Duodenal mucosa (tissue), 2 donors: ENCODE results near the gene SLC16A3.

Experiments used
- H3K27ac ChIP-seq: one replicate; pipeline ENCODE4 v1.7.0; 2013; ENCODE audit warnings: low read depth, low read length
- H3K27me3 ChIP-seq, 2 donors: one replicate each; pipeline ENCODE4 v1.7.0; 2013; ENCODE audit warnings: low read length in 2 of 2, control low read depth in 1 of 2; ENCODE audit not compliant: insufficient read depth in 2 of 2, control insufficient read depth in 1 of 2
- H3K36me3 ChIP-seq, 2 donors: one replicate each; pipeline ENCODE4 v1.7.0; 2013; ENCODE audit warnings: low read length in 2 of 2, control low read depth in 1 of 2; ENCODE audit not compliant: insufficient read depth in 2 of 2, control insufficient read depth in 1 of 2
- H3K4me1 ChIP-seq, 2 donors: one replicate each; pipeline ENCODE4 v1.7.0; 2013; ENCODE audit warnings: low read length in 2 of 2, control low read depth in 1 of 2; ENCODE audit not compliant: insufficient read depth in 2 of 2, control insufficient read depth in 1 of 2
- H3K4me3 ChIP-seq, 2 donors: one replicate each; pipeline ENCODE4 v1.7.0; 2013; ENCODE audit warnings: low read length in 2 of 2, low read depth in 1 of 2
- H3K9ac ChIP-seq, 2 donors: one replicate each; pipeline ENCODE4 v1.7.0; 2013; ENCODE audit warnings: low read length in 2 of 2, low read depth in 1 of 2
- H3K9me3 ChIP-seq, 2 donors: one replicate each; pipeline ENCODE4 v1.7.0; 2013; ENCODE audit warnings: low read length in 2 of 2, control low read depth in 1 of 2; ENCODE audit not compliant: control insufficient read depth in 1 of 2

SLC16A3 gene

GRCh38 chr17:82223517-82223916, 5.3 kb upstream of the SLC16A3 start:
- Histone ChIP-seq H3K4me1 (peaks cover 0 to 4% of the 10 kb centered on the region in 2 donors), H3K36me3 (no peaks in the 10 kb centered on the region), H3K9me3 (no peaks in the 10 kb centered on the region), H3K27me3 (no peaks in the 10 kb centered on the region), H3K4me3 (no peak overlapping the region), H3K27ac (no peak overlapping the region), H3K9ac (no peak overlapping the region)

GRCh38 chr17:82224666-82225065, 4.2 kb upstream of the SLC16A3 start:
- H3K4me3 ChIP-seq: no peak overlapping the region
- no peaks in the 10 kb centered on the region for H3K27me3 ChIP-seq
- peaks cover 2 to 9% of the 10 kb centered on the region in 2 donors for H3K4me1 ChIP-seq
- H3K9me3 ChIP-seq: no peaks in the 10 kb centered on the region
- H3K9ac ChIP-seq: no peak overlapping the region
- no peaks in the 10 kb centered on the region for H3K36me3 ChIP-seq
- H3K27ac ChIP-seq: no peak overlapping the region

GRCh38 chr17:82225368-82226029, 3.3 kb upstream of the SLC16A3 start:
- H3K27me3 ChIP-seq: no peaks in the 10 kb centered on the region
- no peak overlapping the region for H3K4me3 ChIP-seq
- H3K36me3 ChIP-seq: no peaks in the 10 kb centered on the region
- no peak overlapping the region for H3K9ac ChIP-seq
- H3K9me3 ChIP-seq: no peaks in the 10 kb centered on the region
- no peak overlapping the region for H3K27ac ChIP-seq
- H3K4me1 ChIP-seq: peaks cover 10 to 17% of the 10 kb centered on the region in 2 donors

- Histone ChIP-seq H3K27ac (no peak overlapping the region), H3K9me3 (no peaks in the 10 kb centered on the region), H3K4me1 (peaks cover 10 to 20% of the 10 kb centered on the region in 2 donors), H3K9ac (no peak overlapping the region), H3K27me3 (no peaks in the 10 kb centered on the region), H3K36me3 (no peaks in the 10 kb centered on the region), H3K4me3 (no peak overlapping the region)
Measured at GRCh38 chr17:82226146-82226808, 2.6 kb upstream of the SLC16A3 start.

GRCh38 chr17:82226809-82227628, 1.8 kb upstream of the SLC16A3 start:
- Histone ChIP-seq H3K27me3 (no peaks in the 10 kb centered on the region), H3K36me3 (no peaks in the 10 kb centered on the region), H3K9ac (no peak overlapping the region), H3K4me3 (no peak overlapping the region), H3K4me1 (peaks cover 10 to 26% of the 10 kb centered on the region in 2 donors), H3K9me3 (no peaks in the 10 kb centered on the region), H3K27ac (no peak overlapping the region)

GRCh38 chr17:82227629-82228277, 1.1 kb upstream of the SLC16A3 start:
- Histone ChIP-seq H3K4me3 (peak overlapping the region; percentile 56 to 71), H3K4me1 (peaks cover 10 to 32% of the 10 kb centered on the region in 2 donors), H3K9me3 (no peaks in the 10 kb centered on the region), H3K27me3 (no peaks in the 10 kb centered on the region), H3K9ac (peak overlapping the region; percentile 59 to 72), H3K27ac (peak overlapping the region; percentile 87), H3K36me3 (no peaks in the 10 kb centered on the region)

GRCh38 chr17:82228278-82228841, 482 bp upstream of the SLC16A3 start:
- Histone ChIP-seq H3K9ac (peak overlapping the region; percentile 59 to 72), H3K4me1 (peaks cover 14 to 32% of the 10 kb centered on the region in 2 donors), H3K4me3 (peak overlapping the region; percentile 56 to 71), H3K27me3 (no peaks in the 10 kb centered on the region), H3K36me3 (no peaks in the 10 kb centered on the region), H3K27ac (peak overlapping the region; percentile 87), H3K9me3 (no peaks in the 10 kb centered on the region)

- Histone ChIP-seq H3K4me3 (peak overlapping the region; percentile 62 to 65), H3K36me3 (no peaks in the 10 kb centered on the region), H3K4me1 (peaks cover 14 to 37% of the 10 kb centered on the region in 2 donors), H3K9me3 (no peaks in the 10 kb centered on the region), H3K27ac (peak overlapping the region; percentile 75), H3K9ac (peak overlapping the region; percentile 54 to 61), H3K27me3 (no peaks in the 10 kb centered on the region)
Measured at GRCh38 chr17:82229698-82230608, 1.1 kb downstream of the SLC16A3 start.
